ENCODE results near the gene IL17RD.

The IL17RD gene

DNA sequence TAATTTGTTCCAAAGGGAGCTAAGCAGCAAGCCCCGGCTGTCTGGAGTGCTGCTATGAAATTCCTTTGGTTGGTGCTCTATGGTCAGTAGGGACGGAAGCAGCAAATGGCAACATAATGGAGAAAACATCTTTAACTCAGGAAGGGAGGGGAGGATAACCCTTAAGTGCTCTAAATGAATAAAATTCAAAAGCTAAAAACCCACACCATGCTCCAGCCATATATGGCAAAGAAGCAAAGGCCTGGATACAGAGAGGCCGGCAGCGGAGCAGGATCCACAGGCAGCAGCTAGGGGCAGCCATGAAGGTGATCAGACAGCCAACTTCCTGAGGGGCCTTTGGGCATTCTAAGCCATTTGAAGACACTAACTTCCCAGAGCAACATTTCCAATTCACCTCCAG lies 38.9 kb downstream of the IL17RD start:
- peaks cover 9% of the 10 kb centered on the region for H3K27me3 ChIP-seq (ENCODE audit: control insufficient read depth, low read length)
- no peaks in the 10 kb centered on the region for H3K36me3 ChIP-seq (ENCODE audit: control insufficient read depth, low read length)
- no peaks in the 10 kb centered on the region for H3K9me3 ChIP-seq (ENCODE audit: control insufficient read depth, insufficient read depth, low read length)
- no peak for TF ChIP-seq EZH2phosphoT487 (IDR thresholded peaks at IDR 0.05; ENCODE audit: borderline replicate concordance, low read length)
- TF ChIP-seq, protein P1, sequence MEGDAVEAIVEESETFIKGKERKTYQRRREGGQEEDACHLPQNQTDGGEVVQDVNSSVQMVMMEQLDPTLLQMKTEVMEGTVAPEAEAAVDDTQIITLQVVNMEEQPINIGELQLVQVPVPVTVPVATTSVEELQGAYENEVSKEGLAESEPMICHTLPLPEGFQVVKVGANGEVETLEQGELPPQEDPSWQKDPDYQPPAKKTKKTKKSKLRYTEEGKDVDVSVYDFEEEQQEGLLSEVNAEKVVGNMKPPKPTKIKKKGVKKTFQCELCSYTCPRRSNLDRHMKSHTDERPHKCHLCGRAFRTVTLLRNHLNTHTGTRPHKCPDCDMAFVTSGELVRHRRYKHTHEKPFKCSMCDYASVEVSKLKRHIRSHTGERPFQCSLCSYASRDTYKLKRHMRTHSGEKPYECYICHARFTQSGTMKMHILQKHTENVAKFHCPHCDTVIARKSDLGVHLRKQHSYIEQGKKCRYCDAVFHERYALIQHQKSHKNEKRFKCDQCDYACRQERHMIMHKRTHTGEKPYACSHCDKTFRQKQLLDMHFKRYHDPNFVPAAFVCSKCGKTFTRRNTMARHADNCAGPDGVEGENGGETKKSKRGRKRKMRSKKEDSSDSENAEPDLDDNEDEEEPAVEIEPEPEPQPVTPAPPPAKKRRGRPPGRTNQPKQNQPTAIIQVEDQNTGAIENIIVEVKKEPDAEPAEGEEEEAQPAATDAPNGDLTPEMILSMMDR (IDR thresholded peaks at IDR 0.05; ENCODE audit: low read depth, low read length, poor library complexity, severe bottlenecking) = no peak
- no peak overlapping the region for H3K27ac ChIP-seq (ENCODE audit: low read depth, low read length)
- H3F3A ChIP-seq (ENCODE audit: control insufficient read depth, insufficient read depth) = no peaks in the 10 kb centered on the region
- no peaks in the 10 kb centered on the region for H3K4me1 ChIP-seq (ENCODE audit: control insufficient read depth, low read length)
- no peaks in the 10 kb centered on the region for H3K9me2 ChIP-seq (replicated peaks; ENCODE audit: control insufficient read depth, low read length)
- H3K79me2 ChIP-seq (ENCODE audit: control insufficient read depth, low read length) = no peaks in the 10 kb centered on the region
- H3K4me3 ChIP-seq (ENCODE audit: low read length) = no peak overlapping the region
- no peaks in the 10 kb centered on the region for H4K20me1 ChIP-seq (ENCODE audit: control insufficient read depth, insufficient read depth, low read depth, low read length)
- H3K4me2 ChIP-seq (ENCODE audit: low read length) = no peak overlapping the region

DNA sequence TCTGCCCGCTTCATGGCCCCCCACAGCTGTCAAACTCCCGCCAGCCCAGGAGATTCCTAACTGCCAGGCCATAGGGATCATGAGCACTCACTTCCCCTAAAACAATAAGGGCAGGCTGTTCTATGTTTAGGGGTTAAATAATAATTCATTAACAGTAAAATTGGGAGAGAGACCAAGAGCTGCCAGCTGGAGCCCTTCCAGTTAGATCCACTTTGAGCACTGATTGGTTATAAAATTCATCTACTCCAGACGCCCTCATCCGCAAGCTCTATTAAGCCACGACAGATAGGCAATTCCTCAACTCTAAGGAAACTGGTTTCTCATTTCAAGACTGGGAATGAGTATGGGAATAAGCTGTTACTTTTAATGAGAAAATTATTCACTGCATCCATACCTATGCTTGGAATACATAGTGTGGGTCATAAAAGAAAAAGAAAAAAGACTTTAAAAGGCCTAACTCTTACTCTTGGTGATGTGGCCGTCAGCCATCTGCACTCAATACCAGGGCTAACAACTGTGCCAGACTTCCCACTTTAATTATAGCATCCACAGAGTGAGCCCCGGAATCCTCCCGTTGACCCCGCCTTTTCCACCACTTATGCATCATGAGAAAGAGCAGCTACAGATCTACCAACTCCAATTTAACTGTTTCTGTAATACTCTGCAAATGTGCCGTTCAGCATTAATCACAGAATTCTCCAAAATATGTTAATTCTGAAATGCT lies 44.5 kb downstream of the IL17RD start:
- Histone ChIP-seq H3K79me2 (ENCODE audit: control insufficient read depth, low read length) (no peaks in the 10 kb centered on the region), H3K9me3 (ENCODE audit: control insufficient read depth, insufficient read depth, low read length) (no peaks in the 10 kb centered on the region), H4K20me1 (ENCODE audit: control insufficient read depth, insufficient read depth, low read depth, low read length) (no peaks in the 10 kb centered on the region), H3K9me2 (replicated peaks; ENCODE audit: control insufficient read depth, low read length) (no peaks in the 10 kb centered on the region), H3K27me3 (ENCODE audit: control insufficient read depth, low read length) (peaks cover 24% of the 10 kb centered on the region), H3F3A (ENCODE audit: control insufficient read depth, insufficient read depth) (no peaks in the 10 kb centered on the region), H3K4me1 (ENCODE audit: control insufficient read depth, low read length) (no peaks in the 10 kb centered on the region), H3K36me3 (ENCODE audit: control insufficient read depth, low read length) (no peaks in the 10 kb centered on the region), H3K4me2 (ENCODE audit: low read length) (no peak overlapping the region), H3K4me3 (ENCODE audit: low read length) (no peak overlapping the region), H3K27ac (ENCODE audit: low read depth, low read length) (no peak overlapping the region)
- TF ChIP-seq, protein P1 (IDR thresholded peaks at IDR 0.05; ENCODE audit: low read depth, low read length, poor library complexity, severe bottlenecking) = no peak
- no peak for TF ChIP-seq EZH2phosphoT487 (IDR thresholded peaks at IDR 0.05; ENCODE audit: borderline replicate concordance, low read length)

DNA sequence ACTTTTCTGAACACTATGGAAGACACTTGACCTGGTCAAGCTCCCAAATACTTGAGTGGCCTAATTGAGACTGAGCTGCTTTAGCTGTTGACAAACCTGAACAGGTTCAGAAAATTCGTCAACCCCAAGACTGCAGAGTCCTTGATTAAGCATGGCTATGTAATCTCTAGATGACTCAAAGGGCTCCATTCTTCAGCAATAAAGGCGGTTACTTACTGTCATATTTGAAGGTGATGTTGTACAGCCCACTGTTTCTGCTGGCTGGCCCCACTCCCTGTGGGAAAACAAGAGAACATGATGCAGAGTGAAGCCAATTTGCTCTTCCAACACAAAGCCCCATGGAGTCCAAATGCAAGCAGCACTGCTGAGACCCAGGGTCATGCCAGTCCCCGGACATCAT lies 45.1 kb downstream of the IL17RD start:
- no peaks in the 10 kb centered on the region for H4K20me1 ChIP-seq (ENCODE audit: control insufficient read depth, insufficient read depth, low read depth, low read length)
- H3K9me3 ChIP-seq (ENCODE audit: control insufficient read depth, insufficient read depth, low read length) = no peaks in the 10 kb centered on the region
- no peaks in the 10 kb centered on the region for H3K4me1 ChIP-seq (ENCODE audit: control insufficient read depth, low read length)
- no peak overlapping the region for H3K27ac ChIP-seq (ENCODE audit: low read depth, low read length)
- H3K79me2 ChIP-seq (ENCODE audit: control insufficient read depth, low read length) = no peaks in the 10 kb centered on the region
- H3K36me3 ChIP-seq (ENCODE audit: control insufficient read depth, low read length) = no peaks in the 10 kb centered on the region
- H3K27me3 ChIP-seq (ENCODE audit: control insufficient read depth, low read length) = peaks cover 28% of the 10 kb centered on the region
- no peaks in the 10 kb centered on the region for H3F3A ChIP-seq (ENCODE audit: control insufficient read depth, insufficient read depth)
- H3K9me2 ChIP-seq (replicated peaks; ENCODE audit: control insufficient read depth, low read length) = no peaks in the 10 kb centered on the region
- no peak overlapping the region for H3K4me3 ChIP-seq (ENCODE audit: low read length)
- TF ChIP-seq EZH2phosphoT487 (IDR thresholded peaks at IDR 0.05; ENCODE audit: borderline replicate concordance, low read length) = no peak
- TF ChIP-seq, protein P1 (IDR thresholded peaks at IDR 0.05; ENCODE audit: low read depth, low read length, poor library complexity, severe bottlenecking) = no peak
- H3K4me2 ChIP-seq (ENCODE audit: low read length) = no peak overlapping the region
